ENCODE data around the gene PRKAR1A.
A peak's percentile ranks its signal among the peaks of the same experiment; 100 is the strongest.
"Not testable (repeated sequence)": the region's sequence is repeated elsewhere in the genome, so short reads cannot be mapped to it uniquely, and the experiment has no call there.

Gene PRKAR1A

DNA sequence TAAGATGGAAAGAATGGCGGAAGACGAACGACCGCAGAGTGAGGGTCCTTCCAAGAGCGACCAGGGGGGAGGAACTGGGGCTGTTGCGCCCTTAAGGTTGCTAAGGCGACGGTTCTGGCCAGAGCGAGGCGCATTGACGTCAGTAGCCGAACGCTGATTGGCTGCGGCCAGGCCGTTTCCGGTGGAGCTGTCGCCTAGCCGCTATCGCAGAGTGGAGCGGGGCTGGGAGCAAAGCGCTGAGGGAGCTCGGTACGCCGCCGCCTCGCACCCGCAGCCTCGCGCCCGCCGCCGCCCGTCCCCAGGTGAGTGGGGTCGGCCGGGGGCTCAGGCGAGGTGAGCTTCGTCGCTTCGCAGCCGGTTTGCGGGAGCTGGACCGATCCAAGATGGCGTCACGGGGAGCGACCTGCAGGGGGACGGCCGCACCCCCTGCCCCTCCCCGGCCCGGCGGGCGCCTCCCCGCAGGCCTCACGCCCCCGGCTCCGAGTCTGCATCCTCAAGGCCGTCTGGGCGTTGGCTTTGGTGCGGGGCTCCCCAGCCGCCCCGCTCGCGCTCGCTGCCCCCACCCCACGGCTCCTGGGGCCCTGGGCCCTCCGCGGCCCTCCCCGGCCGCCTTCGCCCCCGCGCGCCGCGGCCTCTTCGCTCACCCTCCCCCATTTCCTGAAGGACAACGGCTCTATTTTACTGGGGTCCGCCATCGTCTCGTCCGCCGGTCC, at the start of gene PRKAR1A:
Gene PRKAR1A, plus strand, starts transcription at position 184 of the 713 bp plus-strand sequence. CDS start 2,970 bp downstream, outside the sequence.
- DNase-seq: peak; percentile 88

DNA sequence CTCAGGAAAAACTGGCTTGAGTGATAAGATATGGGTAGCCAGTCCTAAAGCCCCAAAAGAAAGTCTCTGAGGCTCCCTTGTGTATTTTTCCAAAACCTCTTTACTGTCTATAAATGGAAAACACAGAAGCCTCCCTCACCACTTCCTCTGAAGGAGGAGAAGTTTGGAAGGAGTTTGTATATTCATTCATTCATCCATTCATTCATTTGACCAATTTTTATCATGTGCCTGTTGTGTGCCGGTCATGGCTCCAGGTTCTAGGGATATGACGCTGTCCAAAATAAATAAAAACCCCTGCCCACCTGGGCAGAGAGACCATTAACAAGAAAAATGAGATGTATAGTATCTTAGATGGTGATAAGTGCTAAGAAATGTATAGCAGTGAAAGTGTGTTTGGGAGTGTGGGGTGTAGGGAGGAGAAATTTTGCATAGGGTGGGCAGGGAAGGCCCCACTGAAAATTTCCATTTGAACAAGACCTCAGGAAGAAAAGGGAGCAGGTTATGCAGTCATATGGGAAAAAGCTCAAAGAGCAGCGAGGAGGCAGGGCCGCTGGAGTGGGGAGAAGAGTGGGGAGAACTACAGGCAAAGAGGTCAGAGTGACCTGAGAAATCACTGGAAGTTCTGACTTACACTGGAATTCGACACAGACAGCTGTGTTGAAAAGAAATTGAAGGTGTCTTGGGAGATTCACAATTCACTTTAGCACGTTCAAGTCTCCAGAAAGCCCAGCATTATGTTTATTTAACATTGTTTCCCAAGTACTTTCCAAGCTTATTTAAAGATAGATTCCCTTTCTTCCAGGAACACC, 48.8 kb upstream of the PRKAR1A start:
- DNase-seq: no peak

DNA sequence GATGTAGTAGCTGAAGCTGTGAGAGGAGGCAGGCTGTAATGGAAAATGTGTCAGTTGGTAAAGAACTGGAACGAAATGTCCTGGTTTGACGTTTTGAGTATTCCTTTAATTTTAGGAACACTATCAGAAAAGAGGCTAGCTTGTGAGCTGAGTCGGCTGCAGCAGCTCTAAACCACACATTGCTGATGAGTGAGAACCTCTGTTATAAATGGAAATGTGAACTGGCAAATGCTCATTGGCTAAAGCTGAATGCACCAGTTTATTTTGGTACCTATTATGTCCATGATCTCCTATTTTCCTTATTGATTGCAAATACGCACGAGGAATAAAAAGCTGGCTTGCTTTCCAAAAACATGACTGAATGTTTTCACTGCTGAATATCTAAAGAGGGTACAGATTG, 43.9 kb upstream of the PRKAR1A start:
- no peak for DNase-seq

DNA sequence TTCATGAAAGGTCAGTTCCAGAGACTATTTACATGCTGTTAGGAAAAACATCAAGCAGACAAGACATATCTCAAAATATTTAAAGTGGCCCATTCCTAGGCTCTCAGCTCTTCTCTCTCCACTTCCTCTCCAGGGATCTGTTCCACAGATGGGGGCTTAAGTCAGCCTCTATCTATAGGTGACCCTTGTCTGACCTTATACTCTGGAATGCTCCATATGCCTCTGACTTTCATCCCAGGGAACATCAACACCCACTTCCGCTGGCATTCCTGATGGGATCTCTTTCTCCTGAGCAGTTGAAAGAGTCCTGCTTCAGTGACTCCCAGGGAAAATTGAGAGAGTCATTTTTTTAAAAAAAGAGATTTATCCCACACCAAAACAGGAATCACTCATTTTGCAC, 43.4 kb upstream of the PRKAR1A start:
- DNase-seq: no peak

DNA sequence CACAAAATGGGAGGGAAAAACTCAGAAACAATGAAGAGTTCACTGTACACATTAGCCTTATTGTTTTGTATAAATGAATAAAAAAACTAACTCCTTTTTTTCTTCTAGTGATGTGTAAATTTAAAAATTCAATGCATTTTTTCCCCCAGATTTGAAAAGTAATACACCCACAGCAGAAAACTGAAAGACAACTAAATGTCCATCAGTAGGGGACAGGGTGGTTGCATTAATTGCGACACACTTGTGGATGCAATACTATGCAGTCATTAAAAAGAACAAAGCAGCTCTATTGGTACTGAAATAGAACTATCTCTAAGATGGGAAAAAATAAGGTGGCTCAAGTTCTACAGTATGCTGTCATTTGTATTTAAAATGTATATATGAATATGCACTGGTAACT, 41.3 kb upstream of the PRKAR1A start:
- DNase-seq: no peak

DNA sequence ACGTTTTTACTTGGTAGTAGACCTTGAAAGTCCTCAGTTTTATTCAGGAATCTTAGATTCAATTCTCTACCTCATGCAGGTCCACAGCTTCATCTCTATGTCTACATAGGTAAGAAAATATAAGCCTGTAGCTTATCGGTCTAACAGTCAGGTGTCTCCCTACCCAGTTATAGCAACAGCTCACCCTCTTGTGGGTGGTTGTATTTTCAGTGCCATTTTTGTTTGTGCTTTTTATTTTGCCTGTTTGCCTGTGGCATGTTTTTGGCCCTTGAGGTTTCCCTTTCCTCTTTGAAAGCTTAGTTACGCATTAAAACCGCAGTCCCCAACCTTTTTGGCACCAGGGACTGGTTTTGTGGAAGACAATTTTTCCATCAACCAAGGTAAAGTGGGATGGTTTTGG, 31.3 kb upstream of the PRKAR1A start:
- no peak for DNase-seq

DNA sequence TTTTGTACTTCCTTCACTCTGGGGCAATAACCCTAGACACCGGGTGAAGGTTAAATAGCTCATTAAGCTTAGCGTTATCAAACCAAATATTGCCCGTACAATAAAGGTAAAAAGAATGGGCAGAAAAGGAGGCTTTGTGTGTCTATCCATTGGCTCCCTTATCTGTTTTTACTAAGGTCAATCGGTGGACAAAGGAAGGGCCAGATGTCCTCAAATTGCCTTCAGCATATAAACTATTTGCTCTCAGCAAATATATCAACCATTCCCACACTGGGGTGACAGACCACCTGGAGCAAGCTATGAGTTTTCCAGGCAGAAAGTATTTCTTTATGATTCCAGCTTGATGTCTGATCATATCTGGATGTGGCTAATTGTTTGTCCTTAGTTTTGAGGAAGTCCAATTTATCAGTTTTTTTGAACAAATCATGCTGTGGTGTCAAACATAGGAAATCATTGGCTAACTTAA, 29.6 kb upstream of the PRKAR1A start:
- DNase-seq: no peak

DNA sequence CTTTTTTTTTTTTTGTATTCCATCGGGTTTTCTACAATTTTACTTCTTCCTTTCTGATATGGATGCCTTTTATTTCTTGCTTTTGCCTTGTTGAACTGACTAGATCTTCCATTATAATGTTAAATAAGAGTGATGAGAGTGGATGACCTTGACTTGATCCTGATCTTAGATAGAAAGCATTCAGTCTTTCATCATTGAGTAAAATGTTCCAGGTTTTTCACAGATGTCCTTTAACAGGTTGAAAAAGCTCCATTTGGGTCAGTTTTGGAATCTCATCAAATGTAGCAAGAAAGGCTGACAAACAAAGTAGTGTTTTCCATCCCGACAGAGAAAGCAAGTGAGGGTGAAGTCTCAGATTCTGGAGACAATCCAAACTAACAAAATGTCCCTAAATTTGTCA, 27.8 kb upstream of the PRKAR1A start:
- DNase-seq: no peak

DNA sequence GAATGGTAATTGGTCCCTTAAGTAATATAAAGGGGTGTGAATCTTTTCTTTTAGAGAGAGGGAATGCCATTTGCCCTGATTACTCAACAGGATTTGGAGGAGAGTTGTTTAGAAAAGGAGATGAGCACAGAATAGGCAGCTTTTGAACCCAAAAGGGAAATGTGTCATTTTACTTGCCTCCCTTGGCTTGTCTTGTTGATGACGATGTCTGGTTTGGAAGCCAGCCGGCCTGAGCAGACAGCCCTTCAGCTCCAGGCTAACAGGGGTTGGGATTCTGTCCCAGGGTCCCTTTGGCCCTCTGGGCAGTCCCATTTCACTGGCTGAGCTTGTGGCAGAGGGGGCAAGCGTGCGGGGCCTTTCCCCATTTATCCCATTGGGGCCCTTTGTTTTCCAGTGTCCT, 22.3 kb upstream of the PRKAR1A start:
- DNase-seq: no peak

DNA sequence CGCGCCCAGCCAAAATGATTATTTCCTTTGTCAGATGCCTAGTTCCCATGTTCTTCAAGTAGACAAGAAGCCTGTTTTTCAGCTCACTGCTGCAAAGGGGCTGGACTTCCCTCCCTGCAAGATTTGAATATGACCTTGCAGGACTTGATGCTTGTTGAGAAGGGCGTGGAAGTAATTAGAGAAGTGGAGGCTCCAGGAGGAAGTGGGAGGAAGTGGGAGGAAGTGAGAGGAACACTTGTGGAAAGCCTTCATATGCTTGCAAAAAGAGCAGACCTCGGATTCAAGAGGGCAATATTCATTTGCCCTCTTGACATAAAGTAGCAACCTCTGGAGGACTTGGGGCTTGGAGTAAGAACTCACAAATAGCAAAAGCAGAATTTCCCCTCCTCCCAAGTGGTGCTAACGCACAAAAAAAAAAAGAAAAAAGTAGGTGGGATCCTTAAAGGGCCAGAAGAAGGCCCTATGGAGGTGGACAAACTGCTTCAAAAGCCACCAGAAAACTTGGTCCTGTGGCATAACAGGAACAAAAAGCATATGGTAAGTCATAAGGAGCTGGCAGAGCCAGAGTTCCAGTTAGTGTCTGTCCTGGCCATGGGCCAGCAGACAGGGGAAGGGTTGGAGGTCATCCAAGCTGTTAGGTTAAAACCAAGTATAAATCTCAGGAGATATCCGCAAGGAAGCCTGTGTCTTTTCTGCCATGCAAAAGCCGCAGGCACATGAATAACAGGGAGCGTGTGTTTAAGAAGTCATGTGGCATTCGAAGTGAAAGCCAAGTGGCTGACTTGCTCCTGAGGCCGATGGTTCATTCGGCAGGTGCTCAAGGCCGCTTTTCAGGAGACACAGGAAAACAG, 20.6 kb upstream of the PRKAR1A start:
- no peak for DNase-seq

DNA sequence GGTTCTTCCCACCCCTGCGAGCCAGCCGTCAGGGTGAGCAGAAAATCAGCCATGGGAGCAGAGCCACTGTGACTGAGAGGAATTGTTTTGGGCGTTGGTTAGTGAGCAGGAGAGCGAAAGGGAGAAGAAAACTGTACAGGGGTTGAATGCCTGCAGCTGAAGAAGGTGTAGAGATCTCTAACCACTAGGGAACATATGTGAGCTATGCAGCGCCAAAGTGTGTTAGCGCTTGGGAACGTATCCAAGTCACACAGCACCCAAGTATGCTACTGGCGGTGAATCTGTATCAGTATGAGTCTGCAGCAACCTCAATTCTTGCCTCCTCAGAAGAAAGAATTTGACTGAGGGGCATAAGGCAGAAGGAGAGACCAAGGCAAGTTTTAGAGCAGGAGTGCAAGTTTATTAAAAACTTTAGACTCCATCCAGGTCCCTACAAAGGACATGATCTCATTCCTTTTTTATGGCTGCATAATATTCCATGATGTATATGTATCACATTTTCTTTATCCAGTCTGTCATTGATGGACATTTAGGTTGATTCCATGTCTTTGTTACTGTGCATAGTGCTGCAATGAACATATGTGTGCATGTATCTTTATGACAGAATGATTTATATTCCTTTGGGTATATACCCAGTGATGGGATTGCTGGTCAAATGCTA, 19.7 kb upstream of the PRKAR1A start:
- DNase-seq: not testable (repeated sequence)

DNA sequence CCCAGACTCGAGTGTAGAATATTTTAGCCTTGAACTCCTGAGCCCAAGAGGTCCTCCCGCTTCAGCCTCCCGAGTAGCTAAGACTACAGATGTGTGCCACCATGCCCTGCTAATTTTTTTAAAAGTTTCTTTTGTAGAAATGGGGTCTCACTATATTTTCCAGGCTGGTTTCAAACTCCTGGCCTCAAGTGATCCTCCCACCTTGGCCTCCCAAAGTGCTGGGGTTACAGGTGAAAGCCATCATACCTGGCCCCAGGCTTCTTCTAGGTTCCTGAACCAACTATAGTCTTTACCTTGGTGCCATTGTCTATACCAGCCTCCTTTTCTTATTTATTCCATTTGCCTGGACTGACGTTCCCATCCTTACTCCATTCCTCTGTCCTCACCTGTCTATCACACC, 17.1 kb upstream of the PRKAR1A start:
- no peak for DNase-seq

DNA sequence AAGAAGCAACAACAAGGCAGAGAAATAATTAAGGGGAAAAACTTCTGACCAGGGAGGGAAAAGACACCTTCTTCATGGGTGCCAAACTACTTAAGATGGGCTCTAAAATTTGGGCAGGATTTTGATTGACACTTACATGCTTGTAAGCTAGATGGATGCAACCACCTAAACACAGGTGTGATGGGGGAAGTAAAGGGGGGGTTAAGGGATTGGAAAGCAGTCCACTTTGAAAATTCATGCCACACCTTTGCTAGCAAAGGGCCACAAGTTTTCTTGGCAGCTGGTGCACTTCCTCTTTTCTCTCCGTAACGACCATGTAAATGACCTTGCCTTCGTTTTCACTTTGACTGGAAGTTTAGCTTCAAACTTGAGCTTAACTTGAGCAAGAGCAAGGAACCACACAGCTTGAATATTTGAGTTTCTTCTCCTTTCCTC, 14.3 kb upstream of the PRKAR1A start:
- no peak for DNase-seq

DNA sequence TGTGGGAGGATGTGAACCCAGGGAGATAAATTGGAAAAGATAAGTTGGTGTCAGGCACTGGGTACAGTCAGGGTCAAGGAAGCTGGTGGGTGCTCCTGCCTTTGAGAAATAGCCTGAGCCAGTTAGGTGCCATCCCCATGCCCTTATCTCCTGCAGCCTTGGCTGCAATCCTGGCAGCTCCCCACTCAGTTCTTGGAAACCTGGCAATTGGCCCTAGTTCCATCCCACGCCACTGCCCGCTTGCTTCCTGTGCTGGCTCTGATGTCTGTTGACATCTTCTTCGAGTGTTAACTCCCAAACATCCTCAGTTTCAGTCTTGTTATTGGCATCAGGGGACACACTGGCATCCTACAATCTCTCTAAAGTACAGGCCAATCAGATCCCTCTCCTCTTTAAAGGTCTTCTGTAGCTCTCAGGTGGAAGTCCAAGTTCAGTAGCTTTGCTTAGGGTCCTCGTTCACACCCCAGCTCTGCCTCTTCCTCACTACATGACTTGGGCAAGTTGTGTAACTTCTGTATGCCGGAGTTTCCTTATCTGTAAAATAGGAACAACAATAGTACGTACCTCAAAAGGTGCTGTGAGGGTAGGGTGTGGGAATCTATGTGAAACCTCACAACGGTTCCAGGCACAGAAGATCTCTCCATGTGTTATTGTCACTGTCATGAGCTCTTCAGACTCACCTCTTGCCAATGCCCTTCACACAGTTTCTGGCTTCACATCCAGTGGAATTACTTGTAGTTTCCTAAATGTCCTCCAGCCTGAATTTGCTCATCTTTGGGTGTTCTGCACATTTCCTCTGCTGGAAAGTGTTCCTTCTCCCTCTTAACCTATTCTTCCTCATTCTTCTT, 13.5 kb upstream of the PRKAR1A start:
- DNase-seq: no peak

DNA sequence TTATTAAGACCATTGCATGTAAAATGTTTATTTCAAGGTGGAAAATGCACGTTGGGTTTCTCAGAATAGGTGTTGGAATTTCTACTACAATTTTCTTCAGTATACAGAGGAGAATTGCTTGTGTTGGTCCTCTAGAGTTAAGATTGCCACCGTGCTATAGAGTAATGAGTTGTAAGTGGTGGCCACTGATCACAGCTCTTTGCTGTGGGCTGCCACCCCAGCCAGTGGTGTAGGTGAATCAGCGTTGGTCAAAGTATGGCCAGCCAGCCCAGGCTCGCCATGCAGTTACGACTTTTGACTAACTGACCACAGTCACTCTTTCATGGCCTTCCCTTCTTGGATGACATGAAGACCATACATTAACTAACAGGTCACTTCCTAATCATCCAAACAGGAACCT, 12.6 kb upstream of the PRKAR1A start:
- no peak for DNase-seq

DNA sequence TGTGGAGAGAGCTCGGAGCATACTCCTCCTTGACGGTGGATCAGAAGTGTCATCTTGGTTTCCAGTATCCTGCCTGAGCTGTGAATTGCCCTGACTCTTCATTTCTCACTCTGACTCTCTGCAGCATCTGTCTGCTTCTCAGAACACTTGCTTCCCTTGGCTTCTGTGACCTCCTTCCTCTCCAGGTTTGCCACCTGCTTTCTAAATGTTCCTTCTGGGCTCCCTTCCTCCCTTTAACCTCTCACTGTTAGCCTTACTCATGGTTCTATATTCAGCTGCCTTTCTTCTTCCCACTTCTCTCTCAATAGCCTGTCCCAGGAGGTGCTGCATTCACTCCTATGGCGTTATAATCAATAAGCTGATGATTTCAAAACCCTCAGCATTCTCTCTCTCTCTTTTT, 11.2 kb upstream of the PRKAR1A start:
- DNase-seq: no peak

DNA sequence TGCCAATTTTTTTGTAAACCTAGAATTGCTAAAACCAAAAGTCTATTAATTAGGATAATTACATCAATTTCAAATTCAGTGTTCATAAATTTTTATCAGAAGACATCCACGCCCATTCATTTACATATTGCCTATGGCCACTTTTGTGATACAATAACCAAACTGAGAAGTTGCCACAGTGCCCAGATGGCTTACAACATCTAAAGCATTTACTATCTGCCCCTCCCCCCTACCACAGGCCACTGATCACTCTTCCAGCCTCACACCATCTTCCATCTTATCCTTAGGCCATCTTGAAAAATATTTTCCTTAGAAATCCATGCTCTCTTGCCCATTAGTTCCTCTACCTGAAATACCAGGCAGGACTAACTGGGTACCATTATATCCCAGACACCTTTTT, 6.3 kb upstream of the PRKAR1A start:
- no peak for DNase-seq

DNA sequence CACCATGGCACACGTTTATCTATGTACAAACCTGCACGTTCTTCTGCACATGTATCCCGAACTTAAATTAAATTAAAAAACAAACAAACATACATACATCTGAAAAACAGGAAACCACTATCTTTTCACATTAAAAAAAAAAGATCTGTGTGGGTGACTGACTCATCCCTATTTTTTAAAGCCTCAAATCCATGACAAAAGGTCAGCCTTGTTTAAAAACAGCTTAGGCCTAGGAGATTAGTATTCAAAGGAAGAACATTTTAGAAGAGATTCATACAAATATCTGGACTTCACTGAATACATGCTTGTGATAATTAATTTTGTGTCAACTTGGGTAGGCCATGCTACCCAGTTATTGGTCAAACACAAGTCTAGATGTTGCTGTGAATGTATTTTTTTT, 4.7 kb upstream of the PRKAR1A start:
- no peak for DNase-seq

DNA sequence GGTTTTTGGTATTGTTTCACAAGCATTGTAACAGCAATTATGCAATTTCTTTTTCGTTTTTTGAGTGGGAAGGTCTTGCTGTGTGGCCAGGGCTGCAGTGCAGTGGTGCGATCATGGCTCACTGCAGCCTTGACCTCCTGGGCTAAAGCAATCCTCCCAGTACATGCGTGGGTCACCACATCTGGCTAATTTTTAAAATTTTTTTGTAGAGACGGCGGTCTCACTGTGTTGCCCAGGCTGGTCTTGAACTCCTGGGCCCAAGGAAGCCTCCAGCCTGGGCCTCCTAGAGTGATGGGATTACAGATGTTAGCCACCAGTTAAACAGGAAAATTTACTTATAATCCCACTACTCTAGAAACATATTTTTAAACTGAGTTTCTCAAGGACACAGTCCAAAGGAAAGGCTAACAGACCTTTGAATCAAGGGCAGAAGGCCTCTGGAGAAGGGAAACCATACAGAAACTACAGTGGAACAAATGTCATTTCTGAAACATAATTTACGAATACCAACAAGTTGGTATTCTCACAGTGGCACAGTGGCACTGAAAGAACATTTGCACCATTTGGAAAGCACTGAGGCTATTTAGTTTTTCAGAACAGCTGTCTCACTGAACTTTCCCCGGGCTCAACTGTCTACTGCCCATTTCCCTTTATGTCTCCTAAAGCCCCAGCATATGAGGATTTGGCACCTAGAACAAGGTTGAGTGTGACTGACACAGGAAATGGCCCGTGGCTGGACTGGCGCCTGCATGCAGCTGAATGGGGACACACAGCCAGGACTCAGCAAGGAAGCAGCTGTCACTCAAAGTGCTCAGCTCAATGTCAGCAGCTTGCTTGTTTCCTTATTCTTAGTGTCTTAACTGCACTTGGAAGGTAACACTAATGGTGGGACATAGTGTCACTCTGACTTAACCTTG, 2.8 kb upstream of the PRKAR1A start:
- DNase-seq: no peak

DNA sequence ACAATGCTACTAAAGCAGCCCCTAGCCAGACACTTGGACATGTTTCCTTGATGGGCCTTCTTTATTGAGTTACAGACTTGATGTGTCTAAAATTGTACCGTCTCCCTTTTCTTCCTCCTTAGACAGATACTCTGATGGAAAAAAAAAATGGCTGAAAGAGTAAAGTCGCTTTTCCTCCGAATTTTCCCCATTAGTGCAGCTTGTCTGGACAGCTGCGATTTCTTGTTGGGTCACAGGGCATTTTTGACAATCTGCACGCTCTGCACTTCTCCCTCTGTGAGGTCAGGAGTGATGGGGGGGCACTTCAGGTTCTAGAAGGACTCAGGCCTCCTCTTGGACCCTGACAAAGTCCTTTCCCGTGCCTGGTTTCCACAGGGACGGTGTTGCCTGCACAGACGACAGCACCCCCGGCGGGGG, 968 bp upstream of the PRKAR1A start:
- no peak for DNase-seq
